ENCODE results near the gene TAS2R39.
"Not testable (repeated sequence)": the region's sequence is repeated elsewhere in the genome, so short reads cannot be mapped to it uniquely, and the experiment has no call there.

TAS2R39 gene

GRCh38 chr7:143172354-143172753, 10.9 kb upstream of the TAS2R39 start:
- DNase-seq (ENCODE audit: low read depth): no peak
- TF ChIP-seq POLR2A (IDR thresholded peaks at IDR 0.05; ENCODE audit: extremely low read depth, insufficient read length) (no peak), CTCF (IDR thresholded peaks at IDR 0.05; ENCODE audit: low read depth, low read length) (no peak), MAX (IDR thresholded peaks at IDR 0.05; ENCODE audit: low read depth, low read length) (no peak), MYC (IDR thresholded peaks at IDR 0.05; ENCODE audit: low read depth, low read length) (no peak)
- H3K4me3 ChIP-seq (ENCODE audit: low read depth, low read length): no peak overlapping the region

GRCh38 chr7:143176128-143176527, 7.1 kb upstream of the TAS2R39 start:
- no peak overlapping the region for H3K4me3 ChIP-seq (ENCODE audit: low read depth, low read length)
- no peak for TF ChIP-seq MYC (IDR thresholded peaks at IDR 0.05; ENCODE audit: low read depth, low read length)
- no peak for TF ChIP-seq POLR2A (IDR thresholded peaks at IDR 0.05; ENCODE audit: extremely low read depth, insufficient read length)
- no peak for TF ChIP-seq CTCF (IDR thresholded peaks at IDR 0.05; ENCODE audit: low read depth, low read length)
- no peak for TF ChIP-seq MAX (IDR thresholded peaks at IDR 0.05; ENCODE audit: low read depth, low read length)
- DNase-seq (ENCODE audit: low read depth): no peak

- no peak for DNase-seq (ENCODE audit: low read depth)
- no peak overlapping the region for H3K4me3 ChIP-seq (ENCODE audit: low read depth, low read length)
- TF ChIP-seq MYC (IDR thresholded peaks at IDR 0.05; ENCODE audit: low read depth, low read length) (no peak), MAX (IDR thresholded peaks at IDR 0.05; ENCODE audit: low read depth, low read length) (no peak), CTCF (IDR thresholded peaks at IDR 0.05; ENCODE audit: low read depth, low read length) (no peak)
Measured at GRCh38 chr7:143177374-143178119, 5.7 kb upstream of the TAS2R39 start.

GRCh38 chr7:143180771-143181170, 2.4 kb upstream of the TAS2R39 start:
- not testable (repeated sequence) for H3K4me3 ChIP-seq (ENCODE audit: low read depth, low read length); DNase-seq (ENCODE audit: low read depth)

GRCh38 chr7:143181349-143181748, 1.9 kb upstream of the TAS2R39 start:
- TF ChIP-seq POLR2A (IDR thresholded peaks at IDR 0.05; ENCODE audit: extremely low read depth, insufficient read length) (no peak), MYC (IDR thresholded peaks at IDR 0.05; ENCODE audit: low read depth, low read length) (no peak), MAX (IDR thresholded peaks at IDR 0.05; ENCODE audit: low read depth, low read length) (no peak), CTCF (IDR thresholded peaks at IDR 0.05; ENCODE audit: low read depth, low read length) (no peak)
- no peak overlapping the region for H3K4me3 ChIP-seq (ENCODE audit: low read depth, low read length)
- no peak for DNase-seq (ENCODE audit: low read depth)

GRCh38 chr7:143185551-143185950, 2.3 kb downstream of the TAS2R39 start:
- no peak overlapping the region for H3K4me3 ChIP-seq (ENCODE audit: low read depth, low read length)
- no peak for TF ChIP-seq CTCF (IDR thresholded peaks at IDR 0.05; ENCODE audit: low read depth, low read length)
- no peak for TF ChIP-seq MAX (IDR thresholded peaks at IDR 0.05; ENCODE audit: low read depth, low read length)
- no peak for TF ChIP-seq POLR2A (IDR thresholded peaks at IDR 0.05; ENCODE audit: extremely low read depth, insufficient read length)
- no peak for TF ChIP-seq MYC (IDR thresholded peaks at IDR 0.05; ENCODE audit: low read depth, low read length)
- no peak for DNase-seq (ENCODE audit: low read depth)

Measured in NB4 (cell line).